GM18861 (cell line): Measurements from ENCODE around the gene ACVR1.
"Not testable (repeated sequence)": the region's sequence is repeated elsewhere in the genome, so short reads cannot be mapped to it uniquely, and the experiment has no call there.

Experiments used
- ATAC-seq: cut with Tn5 transposase; IDR thresholded peaks from one replicate; pipeline ENCODE4 v1.9.1; 2021; ENCODE audit not compliant: unreplicated experiment

ACVR1 gene

DNA sequence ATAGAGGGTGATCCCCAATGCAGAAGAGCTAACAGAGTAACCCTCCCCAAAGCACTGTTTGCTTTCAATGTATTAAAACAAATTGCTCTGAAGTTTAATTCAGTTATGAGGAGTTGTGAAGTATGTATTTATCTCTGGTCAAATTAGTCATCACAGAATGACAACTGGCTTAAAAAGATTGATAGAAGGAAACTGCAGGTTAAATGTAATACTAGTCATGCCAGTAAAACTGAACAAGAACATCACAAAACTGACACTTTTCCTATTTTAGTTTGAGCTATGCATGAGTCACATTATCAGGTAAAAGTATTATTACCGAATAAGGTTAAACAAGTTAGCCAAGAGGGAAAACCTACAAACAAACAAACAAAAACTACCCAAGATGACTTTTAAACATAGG is 148.4 kb downstream of the ACVR1 start:
- ATAC-seq, result no peak

DNA sequence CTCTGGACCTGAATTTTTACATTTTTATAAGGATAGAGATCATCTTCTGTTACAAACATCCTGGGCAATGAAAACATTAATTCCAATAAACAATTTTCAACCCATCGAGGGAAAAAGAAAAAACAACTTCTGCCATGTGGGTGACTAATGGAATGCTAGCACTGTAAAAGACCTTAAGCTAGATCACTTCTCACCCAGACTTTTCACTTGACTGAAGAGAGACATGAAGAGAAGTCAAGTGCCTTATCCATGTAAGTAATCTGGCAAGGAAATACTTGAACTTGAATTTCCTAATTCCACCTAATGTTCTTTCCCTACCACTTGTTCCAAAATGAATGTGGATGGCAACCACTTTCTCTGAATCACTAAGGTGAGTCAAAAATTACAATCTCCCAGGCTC is 149.2 kb downstream of the ACVR1 start:
- ATAC-seq, result no peak

DNA sequence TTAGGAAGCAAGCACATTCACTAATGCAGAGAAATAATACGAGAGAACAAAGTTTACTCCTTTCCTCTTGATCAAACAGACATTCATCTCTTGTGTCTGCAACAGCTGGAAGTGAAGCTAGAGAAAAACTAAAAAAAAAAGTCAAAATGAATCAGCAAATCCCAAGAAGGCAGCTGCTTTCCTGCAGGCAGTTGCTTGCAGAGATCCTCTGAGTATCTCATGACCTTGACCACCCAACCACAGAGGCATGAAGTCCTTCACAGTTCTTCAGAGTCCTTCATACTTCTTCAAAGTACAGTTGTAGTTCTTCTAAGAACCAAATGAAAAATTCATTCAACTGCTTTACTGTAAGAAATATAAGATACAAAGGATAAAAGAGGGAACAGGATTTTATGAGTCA is 150.3 kb downstream of the ACVR1 start:
- no peak for ATAC-seq

DNA sequence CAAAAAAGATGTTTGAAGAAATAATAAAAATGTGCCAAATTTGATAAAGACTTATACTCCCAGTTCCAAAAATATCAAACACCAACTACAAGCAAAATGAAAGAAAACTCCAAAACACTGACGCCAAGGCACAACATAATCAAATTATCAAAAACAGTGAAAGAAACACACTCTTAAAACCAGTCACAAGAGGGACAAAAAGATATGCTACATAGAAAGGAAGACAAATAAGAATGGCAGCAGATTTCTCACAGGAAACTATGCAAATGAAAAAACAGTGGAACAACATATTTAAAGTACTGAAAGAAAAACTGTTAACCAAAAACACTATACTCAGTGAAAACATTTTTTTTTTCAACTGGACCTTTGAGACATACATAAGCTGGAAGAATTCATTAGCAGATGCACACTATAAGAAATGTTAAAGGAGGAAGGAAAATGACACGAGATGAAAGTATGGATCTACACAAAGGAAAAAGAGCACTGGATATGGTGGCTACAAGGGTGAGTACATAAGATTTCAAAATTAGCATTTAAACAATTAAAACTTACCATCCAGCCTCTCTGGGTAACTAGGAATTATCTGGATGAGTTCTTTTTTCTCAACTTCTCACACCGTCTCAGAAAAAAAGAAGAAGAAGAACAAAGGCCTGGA is 153.4 kb downstream of the ACVR1 start:
- ATAC-seq, result no peak

DNA sequence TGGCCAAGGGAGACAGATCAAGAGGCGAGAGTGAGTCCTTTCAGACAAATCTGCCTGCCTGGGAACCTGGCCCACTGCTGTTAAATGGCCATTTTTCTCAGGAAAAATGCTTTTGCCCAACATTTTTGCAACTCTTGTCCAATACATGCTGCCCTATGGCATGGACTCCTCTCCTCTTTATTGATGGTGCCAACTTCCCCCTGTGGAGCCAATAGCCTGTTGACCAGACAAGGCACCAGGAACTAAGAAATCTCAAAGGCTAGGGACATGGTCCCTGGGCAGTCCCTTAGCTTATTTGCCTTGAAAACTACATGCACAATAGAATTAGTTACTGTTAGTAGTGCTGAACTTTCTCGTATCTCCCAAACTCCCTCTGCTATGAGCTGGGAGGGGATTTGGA is 155.6 kb downstream of the ACVR1 start:
- ATAC-seq, result no peak

DNA sequence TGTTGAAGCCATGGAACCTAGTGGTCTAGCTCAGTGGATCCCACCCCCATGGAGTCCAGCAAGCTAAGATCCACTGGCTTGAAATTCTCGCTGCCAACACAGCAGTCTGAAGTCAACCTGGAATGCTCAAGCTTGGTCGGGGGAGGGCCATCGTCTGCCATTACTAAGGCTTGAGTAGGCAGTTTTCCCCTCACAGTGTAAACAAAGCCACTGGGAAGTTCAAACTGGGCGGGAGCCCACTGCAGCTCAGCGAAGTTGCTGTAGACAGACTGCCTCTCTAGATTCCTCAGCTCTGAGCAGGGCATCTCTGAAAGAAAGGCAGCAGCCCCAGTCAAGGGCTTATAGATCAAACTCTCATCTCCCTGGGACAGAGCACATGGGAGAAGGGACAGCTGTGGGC is 171.5 kb downstream of the ACVR1 start:
- not testable (repeated sequence) for ATAC-seq

DNA sequence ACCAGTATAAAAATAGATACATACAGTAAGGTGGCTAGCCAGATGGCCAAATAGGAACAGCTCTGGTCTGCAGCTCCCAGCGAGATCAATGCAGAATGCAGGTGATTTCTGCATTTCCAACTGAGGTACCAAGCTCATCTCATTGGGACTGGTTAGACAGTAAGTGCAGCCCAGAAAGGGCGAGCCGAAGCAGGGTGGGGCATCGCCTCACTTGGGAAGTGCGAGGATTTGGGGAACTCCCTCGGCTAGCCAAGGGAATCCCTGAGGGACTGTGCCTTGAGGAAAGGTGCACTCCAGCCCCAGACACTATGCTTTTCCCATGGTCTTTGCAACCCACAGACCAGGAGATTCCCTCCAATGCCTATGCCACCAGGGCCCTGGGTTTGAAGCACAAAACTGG is 172.0 kb downstream of the ACVR1 start:
- ATAC-seq, result not testable (repeated sequence)

DNA sequence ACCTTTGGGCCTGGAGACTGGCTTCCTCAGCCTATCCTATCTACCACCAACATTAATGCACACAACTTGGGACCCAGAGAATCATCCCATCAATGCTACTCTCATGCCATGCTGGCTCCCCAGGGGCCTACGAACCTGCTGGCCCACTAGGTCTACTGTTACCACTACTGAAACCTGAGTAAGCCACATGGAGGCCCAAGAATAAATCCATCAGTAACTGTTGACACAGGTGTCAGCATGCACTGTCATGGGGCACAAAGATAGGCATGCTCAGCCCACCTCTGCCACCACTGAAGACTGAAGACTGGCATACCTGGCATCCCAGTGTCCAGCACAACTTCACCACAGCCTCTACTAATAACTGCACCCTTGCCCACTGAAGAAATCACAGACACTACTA is 176.3 kb downstream of the ACVR1 start:
- no peak for ATAC-seq

DNA sequence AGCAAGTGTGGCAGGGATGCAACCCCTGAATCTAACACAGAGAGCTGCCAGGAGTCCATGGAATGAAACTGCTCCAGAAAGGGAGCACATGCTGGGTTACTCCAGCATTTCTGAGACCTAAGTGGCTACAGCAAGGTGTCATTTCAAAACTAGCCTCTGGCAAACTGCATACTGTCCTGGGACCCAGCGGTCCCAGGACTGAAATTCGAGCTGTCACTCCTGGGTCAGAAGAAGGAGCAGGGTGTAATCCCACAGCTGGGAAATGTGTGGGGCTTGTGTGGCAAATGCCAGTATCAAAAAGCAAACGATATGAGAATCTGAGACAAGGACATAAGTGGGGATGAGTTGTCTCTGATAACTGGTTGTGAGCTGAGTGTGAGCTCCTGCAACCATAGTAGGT is 177.1 kb downstream of the ACVR1 start:
- ATAC-seq, result no peak

DNA sequence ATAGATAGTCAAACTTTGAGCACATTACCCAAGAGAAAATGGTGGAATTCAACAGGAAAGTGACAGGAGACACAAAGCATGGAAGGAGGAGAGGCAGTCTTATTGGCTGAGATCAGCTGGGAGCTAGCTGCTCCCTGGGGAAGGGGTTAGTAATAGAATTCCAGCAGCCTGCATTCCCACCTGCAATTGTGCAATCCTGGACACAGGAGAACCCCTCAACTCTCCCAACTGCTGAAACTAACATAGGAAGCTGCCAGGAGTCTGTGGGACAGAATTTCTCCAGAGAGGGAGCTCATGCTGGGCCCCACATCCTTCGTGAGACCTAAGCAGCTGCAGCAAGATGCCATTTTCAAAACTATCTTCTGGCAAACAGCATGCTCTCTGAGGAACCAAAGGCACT is 177.7 kb downstream of the ACVR1 start:
- ATAC-seq, result no peak

DNA sequence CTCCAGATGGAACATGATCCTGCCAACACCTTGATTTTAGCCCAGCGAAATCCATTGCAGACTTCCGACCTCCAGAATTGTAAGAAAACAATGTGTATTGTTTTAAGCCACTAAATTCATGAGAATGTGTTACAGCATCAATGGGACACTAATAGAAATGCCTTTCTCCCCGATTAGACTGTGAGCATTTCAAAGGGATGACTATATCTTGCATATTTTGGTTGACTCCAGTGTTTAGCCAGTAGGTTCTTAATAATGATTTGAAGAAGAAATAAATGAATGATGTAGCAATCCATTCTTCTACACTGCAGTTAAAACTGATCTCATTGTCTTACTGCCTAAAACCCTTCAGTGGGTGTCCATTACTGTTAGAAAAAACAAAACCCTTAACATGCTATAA is 180.1 kb downstream of the ACVR1 start:
- ATAC-seq, result no peak

DNA sequence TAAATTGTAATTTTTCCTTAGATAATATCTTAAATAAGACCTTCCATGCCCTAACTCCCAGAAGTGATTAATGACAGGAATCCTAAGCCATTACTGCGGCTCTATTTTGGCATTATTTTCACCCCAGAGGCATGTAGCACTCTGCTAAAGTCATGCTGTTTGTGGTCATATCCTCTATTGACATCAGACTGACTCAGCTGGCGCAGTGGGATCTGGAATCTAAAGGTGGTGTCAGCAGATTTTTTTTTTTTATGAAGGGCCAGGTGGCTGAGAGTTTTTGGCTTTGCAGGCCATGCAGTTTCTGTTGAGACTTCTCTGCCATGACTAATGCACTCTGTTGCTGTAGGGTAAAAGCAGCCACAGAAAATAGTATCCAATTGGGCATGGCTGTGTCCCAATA is 183.4 kb downstream of the ACVR1 start:
- no peak for ATAC-seq

DNA sequence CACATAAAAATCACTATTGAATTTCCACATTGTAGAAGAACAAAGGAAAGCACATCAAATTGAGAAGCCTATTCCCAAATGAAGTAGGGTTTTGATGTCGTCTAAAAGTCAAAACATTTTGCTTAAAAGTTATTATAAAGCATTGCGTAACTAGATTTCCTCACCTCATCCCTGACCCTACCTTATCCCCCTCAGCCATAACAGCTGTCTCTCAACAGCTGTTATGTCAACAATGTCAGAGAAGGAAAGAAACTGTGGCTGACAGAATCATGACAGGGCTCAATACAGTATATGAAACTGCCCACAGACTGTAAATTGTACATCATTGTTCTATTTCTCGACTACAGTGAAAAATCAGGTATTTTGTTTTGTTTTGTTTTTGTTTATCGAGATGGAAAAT is 184.4 kb downstream of the ACVR1 start:
- ATAC-seq, result no peak

DNA sequence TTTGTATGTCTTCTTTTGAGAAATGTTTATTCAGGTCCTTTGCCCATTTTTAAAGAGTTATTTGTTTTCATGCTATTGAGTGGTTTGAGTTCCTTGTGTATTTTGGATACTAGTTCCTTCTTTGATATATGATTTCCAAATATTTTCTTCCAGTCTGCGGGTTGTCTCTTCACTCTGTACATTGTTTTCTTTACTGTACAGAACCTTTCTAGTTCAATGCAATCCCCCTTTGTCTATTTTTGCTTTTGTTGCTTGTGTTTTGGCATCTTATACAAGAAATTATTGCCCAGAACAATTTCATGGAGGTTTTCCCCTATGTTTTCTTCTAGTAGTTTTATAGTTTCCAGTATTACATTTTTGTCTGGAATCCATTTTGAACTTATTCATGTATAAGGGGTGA is 185.0 kb downstream of the ACVR1 start:
- no peak for ATAC-seq
